ENCODE results near the gene ESPN. TPM values are rescaled to one million over a fixed set of nuclear protein-coding genes. Genes with fewer than 3 reads are reported as not detected.
A peak's percentile ranks its signal among the peaks of the same experiment; 100 is the strongest.

The ESPN gene
- total RNA-seq, 1 experiment from 2014 or later = 53.1 TPM

GRCh38 chr1:6440198-6441126 lies 15.9 kb downstream of the ESPN start:
- H3K79me2 ChIP-seq (ENCODE audit: insufficient read depth, low read length) = no peaks in the 10 kb centered on the region
- peak overlapping the region; percentile 33 for H3K9ac ChIP-seq (ENCODE audit: extremely low read depth, insufficient read length, low read length)
- Mint-ChIP-seq H3K9me3 (no peaks in the 10 kb centered on the region; a peak in 1 of 5 replicates), H3K36me3 (ENCODE audit: insufficient read depth in 1 of 3, low read depth in 3 of 3) (no peaks in the 10 kb centered on the region; a peak in 1 of 7 replicates), H3K4me3 (peak overlapping the region; percentile 49 to 79), H3K27ac (no peak overlapping the region), H3K4me1 (peaks cover 26 to 36% of the 10 kb centered on the region in 2 experiments), H3K27me3 (ENCODE audit: low read depth) (peaks cover 47% of the 10 kb centered on the region)
- no peaks in the 10 kb centered on the region; the same call in 1 of the 2 replicates for H3K4me1 ChIP-seq (ENCODE audit: insufficient read depth, low read length)
- H3K4me2 ChIP-seq (ENCODE audit: insufficient read depth, insufficient read length, low read length) = peak overlapping the region; percentile 50
- no peak overlapping the region for H2AFZ ChIP-seq (ENCODE audit: low read length)
- H4K8ac ChIP-seq (replicated peaks; ENCODE audit: insufficient read length, low read depth, low read length) = no peak overlapping the region
- no peak overlapping the region for H2BK120ac ChIP-seq (ENCODE audit: low read depth, low read length, poor library complexity, severe bottlenecking)
- no peaks in the 10 kb centered on the region for H3K9me3 ChIP-seq (ENCODE audit: control insufficient read depth, low read depth, low read length)
- H3K23me2 ChIP-seq (ENCODE audit: insufficient read length, low read depth, low read length, poor library complexity, severe bottlenecking) = peaks cover 6% of the 10 kb centered on the region
- H3K14ac ChIP-seq (ENCODE audit: insufficient read depth, low read length) = peak overlapping the region; percentile 82; the same call in 1 of the 2 replicates
- H2BK15ac ChIP-seq (ENCODE audit: low read depth, low read length) = no peak overlapping the region
- H4K20me1 ChIP-seq (ENCODE audit: control insufficient read depth, insufficient read depth, insufficient read length) = no peaks in the 10 kb centered on the region
- no peak overlapping the region for H2BK20ac ChIP-seq (ENCODE audit: low read depth, low read length, poor library complexity, severe bottlenecking)
- no peak overlapping the region for H4K5ac ChIP-seq (ENCODE audit: insufficient read length, low read depth, low read length)
- DNase-seq = peak; percentile 85
- H3T11ph ChIP-seq (ENCODE audit: low read length) = no peak overlapping the region
- H2BK5ac ChIP-seq (ENCODE audit: insufficient read length, low read length) = no peak overlapping the region
- H4K91ac ChIP-seq (ENCODE audit: insufficient read length, low read depth, low read length) = no peak overlapping the region
- no peak overlapping the region for H2AK5ac ChIP-seq (ENCODE audit: insufficient read length, low read length)
- H3K27me3 ChIP-seq (ENCODE audit: insufficient read depth, low read length) = peaks cover 4% of the 10 kb centered on the region; the same call in 1 of the 2 replicates
- no peak overlapping the region for H3K56ac ChIP-seq (ENCODE audit: insufficient read length, low read depth, low read length)
- no peak overlapping the region for H3K27ac ChIP-seq (ENCODE audit: insufficient read length, low read depth, low read length)
- H2BK12ac ChIP-seq (ENCODE audit: insufficient read length, low read depth, low read length) = no peak overlapping the region
- no peak overlapping the region for H3K4ac ChIP-seq (ENCODE audit: low read depth, low read length)
- peak; percentile 79 for TF ChIP-seq CTCF (conservative IDR thresholded peaks at IDR 0.05)
- no peaks in the 10 kb centered on the region for H3K79me1 ChIP-seq (ENCODE audit: insufficient read depth, low read depth, low read length, poor library complexity, severe bottlenecking)
- H3K18ac ChIP-seq (ENCODE audit: insufficient read length, low read depth, low read length) = peak overlapping the region; percentile 73
- H3K23ac ChIP-seq (ENCODE audit: insufficient read length, low read depth, low read length) = no peak overlapping the region
- WGBS (ENCODE audit: extremely low coverage, insufficient read length, low lambda C conversion rate) = no CpG with 5 or more reads among the region's 101 CpGs
